HG03095 (cell line): ENCODE results near the gene ATOX1.
"Not testable (repeated sequence)": the region's sequence is repeated elsewhere in the genome, so short reads cannot be mapped to it uniquely, and the experiment has no call there.

Source experiments
- ATAC-seq: cut with Tn5 transposase; IDR thresholded peaks from one replicate; pipeline ENCODE4 v1.9.1; 2021; ENCODE audit warnings: moderate library complexity; ENCODE audit not compliant: unreplicated experiment

Gene ATOX1

DNA sequence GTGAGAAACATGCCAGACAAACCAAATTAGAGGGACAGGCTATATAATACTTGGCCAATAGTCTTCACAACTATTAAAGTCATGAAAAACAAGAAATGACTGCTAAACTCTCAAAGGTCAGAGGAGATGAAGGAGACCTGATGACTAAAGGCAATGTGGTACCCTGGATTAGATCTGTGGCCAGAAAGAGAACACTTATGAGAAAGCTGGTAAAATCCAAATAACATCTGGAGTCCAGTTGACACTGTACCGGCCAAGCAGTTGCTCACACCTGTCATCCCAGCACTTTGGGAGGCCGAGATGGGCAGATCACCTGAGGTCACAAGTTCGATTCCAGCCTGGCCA, 24.4 kb downstream of the ATOX1 start:
- no peak for ATAC-seq

GRCh38 chr5:151733358-151734063, 24.9 kb downstream of the ATOX1 start:
- no peak for ATAC-seq

GRCh38 chr5:151730381-151730780, 28.1 kb downstream of the ATOX1 start:
- no peak for ATAC-seq

DNA sequence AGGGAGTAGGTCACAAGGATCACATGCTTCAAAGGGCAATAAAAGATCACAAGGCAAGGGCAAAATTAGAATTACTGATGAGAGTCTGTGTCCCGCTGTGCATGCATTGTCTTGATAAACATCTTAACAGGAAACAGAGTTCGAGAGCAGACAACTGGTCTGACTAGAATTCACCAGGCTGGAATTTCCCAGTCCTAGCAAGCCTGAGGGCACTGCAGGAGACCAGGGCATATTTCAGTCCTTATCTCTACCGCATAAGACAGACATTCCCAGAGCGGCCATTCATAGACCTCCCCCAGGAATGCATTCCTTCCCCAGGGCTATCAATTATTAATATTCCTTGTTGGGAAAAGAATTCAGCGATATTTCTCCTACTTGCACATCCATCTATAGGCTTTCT, 28.8 kb downstream of the ATOX1 start:
- ATAC-seq: not testable (repeated sequence)

DNA sequence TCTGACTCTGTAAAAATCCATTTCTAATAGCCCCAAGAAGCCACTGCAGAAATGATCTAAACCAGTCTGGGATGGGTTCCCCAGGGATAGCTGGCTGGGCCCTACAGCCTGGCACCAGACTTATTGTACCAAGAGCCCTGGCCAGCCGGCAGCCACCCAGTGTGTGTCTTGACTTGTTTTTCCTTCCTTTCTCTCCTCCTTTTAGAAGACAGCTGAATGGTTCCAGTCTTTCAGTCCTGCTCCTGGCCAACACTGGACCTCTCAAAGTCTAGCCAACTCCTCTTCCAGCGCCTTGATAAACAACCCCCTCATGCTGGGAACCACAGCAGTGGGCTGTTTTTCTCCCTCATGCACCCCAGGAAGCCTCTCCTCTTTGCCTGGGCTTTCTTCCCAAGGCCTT, 34.1 kb downstream of the ATOX1 start:
- no peak for ATAC-seq

DNA sequence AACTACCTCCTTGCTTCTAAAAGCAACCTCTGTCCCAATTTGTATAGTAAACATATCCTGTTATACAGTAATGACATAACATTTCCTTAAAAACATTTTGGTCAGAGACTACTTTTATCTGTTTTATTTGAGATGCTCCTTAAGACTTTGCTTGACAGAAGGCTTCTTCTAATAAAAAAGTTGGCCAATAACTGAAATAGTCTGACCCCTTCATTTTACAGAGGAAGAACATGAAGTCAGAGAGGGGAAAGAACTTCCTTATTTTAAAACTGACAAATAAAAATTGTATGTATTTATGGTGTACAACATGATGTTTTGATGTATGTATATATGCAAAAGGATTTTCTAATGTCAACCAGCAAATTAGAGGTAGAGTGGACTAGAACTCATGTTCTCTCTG, 35.9 kb downstream of the ATOX1 start:
- no peak for ATAC-seq

DNA sequence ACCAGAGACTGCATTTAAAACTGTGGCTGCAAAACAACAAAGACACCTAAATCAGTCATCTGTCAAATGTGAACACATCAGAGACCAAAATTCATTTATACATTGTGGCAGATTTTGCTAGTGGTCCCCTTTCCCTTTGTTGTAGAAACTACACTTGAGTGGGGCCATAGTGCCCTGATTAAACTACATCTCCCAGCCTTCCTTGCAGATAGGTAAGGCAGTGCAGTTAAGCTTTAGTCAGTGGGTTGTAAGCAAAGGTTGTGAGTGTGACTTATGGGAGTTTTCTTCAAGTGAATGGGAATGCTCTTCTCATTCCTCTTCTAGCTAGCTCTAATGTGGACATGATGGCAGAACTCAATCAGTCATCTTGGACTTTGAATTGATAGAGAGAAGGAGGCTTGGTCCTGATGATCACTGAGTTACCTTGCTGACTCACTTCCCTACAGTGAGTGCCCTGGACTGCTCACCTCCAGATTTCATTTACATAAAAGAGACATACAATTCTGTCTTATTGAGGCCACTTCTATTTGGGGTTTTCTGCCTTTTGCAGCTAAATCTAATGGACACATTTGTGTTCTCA, 36.5 kb downstream of the ATOX1 start:
- ATAC-seq: no peak

DNA sequence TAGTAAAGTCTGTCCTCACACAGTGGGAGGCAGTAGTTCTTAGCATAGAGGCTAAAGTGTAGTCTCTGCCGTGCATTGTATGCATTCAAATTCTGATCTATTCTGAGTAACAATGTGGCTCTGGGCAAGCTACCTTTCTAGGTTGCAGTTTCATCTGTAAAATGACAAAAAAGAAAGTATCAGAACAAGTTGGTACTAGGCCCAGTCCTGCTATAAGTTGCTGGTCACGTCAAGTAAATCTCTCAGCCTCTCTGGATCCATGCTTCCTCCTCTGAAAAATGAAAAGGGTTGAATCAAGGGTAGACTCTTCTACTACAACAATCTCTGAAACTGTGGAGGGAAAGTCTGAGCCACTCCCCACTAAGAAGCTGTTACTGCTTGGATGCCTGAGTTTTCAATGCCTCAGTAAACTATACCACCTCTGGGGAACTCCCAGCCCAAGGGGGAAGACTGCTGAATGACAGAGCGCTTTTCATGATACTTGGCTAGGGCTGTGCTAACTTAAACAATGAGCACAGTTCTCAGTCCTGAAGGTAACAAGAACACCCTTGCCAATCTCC, 37.3 kb downstream of the ATOX1 start:
- peak; percentile 83 for ATAC-seq

- ATAC-seq: no peak
Measured at GRCh38 chr5:151720215-151720614, 38.2 kb downstream of the ATOX1 start.

- ATAC-seq: no peak
Measured at GRCh38 chr5:151719228-151720000, 39.0 kb downstream of the ATOX1 start.

- ATAC-seq: no peak
Measured at GRCh38 chr5:151718646-151719045, 39.8 kb downstream of the ATOX1 start.

GRCh38 chr5:151718153-151718552, 40.3 kb downstream of the ATOX1 start:
- no peak for ATAC-seq

GRCh38 chr5:151717416-151717815, 41.0 kb downstream of the ATOX1 start:
- ATAC-seq: no peak

GRCh38 chr5:151709109-151709735, 49.2 kb downstream of the ATOX1 start:
- no peak for ATAC-seq

- no peak for ATAC-seq
Measured at GRCh38 chr5:151708126-151708525, 50.3 kb downstream of the ATOX1 start.

- ATAC-seq: no peak
Measured at GRCh38 chr5:151707567-151707966, 50.9 kb downstream of the ATOX1 start.

- no peak for ATAC-seq
Measured at GRCh38 chr5:151706906-151707305, 51.5 kb downstream of the ATOX1 start.

DNA sequence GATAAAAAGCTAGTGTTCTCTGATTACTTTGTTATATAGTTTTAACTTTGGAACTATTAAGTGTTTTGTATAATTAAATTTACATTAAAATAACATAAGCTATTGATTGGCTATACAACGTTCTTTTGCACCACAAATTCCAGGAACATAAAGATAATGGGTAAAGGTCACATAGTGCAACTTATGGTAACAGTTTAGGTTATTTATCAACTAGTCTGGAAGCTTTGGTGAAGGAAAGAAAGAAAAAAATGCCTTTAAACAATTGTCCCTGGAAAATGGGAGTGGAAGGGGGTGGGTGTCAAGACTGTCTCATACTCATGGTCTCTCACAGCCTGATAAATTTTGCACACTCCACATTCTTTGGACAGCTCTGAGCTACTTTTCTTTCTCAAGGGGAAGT, 54.7 kb downstream of the ATOX1 start:
- no peak for ATAC-seq

DNA sequence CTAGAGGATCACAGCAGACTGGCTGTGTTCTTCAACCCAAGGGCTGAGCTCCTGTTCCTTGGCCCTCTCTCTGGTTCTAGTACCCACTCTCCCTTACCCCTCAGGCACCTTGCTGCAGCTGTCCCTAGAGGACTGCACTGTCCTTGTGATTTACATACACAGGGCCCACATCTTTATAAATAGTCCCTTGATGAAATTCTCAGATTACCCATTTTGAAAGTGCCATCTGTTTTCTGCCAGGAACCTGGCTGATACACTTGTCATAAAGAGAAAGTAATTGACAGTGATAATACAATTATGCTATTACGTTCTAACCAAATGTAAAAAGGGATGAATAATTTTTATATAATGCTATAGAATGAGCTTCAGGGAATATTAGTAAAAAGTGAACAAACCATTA, 55.2 kb downstream of the ATOX1 start:
- ATAC-seq: peak; percentile 73

DNA sequence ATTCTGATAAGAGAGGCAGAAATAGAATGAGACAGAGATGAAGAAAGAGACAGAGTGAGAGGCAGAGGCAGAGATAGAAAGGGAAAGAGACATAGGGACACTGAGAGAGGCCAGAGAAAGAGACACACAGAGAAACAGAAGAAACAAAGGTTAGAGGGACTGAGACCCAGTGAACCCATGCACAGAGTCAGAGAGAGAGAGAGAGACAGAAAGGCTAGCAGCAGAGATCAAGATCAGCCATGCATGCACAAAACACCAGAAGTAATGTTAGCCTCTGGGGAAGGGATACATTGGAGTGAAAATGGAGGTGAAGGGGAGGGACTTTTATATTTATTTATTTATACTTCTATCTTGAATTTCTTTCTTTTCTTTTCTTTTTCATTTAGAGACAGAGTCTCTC, 57.6 kb downstream of the ATOX1 start:
- ATAC-seq: peak; percentile 46

GRCh38 chr5:151700296-151700695, 58.1 kb downstream of the ATOX1 start:
- no peak for ATAC-seq
